GM12874 (cell line): ENCODE measurements around the gene AFF1.

Source experiments
- CTCF ChIP-seq: IDR thresholded peaks from 2 replicates; pipeline ENCODE4 v1.5.1; 2011; ENCODE audit warnings: low read depth, mild to moderate bottlenecking, control low read depth, low read length, moderate library complexity; ENCODE audit not compliant: insufficient read depth

The AFF1 gene

GRCh38 chr4:87185146-87185870, 250.5 kb downstream of the AFF1 start:
- no peak for TF ChIP-seq CTCF

GRCh38 chr4:87188048-87188447, 253.2 kb downstream of the AFF1 start:
- TF ChIP-seq CTCF, result no peak

- no peak for TF ChIP-seq CTCF
Measured at GRCh38 chr4:87188932-87189331, 254.1 kb downstream of the AFF1 start.
